H9 (cell line): Measurements from ENCODE around the gene ZNF341. TPM values are rescaled to one million over a fixed set of nuclear protein-coding genes. Genes with fewer than 3 reads are reported as not detected.

Experiments
- DNase-seq: peaks from one replicate; pipeline ENCODE4 v3.0.0-alpha.2; 2017
- H2AFZ ChIP-seq: one replicate; pipeline ENCODE4 v1.6.1; 2013; ENCODE audit warnings: mild to moderate bottlenecking, low read length, control low read depth, moderate library complexity
- H2AK5ac ChIP-seq: 2 replicates; pipeline ENCODE4 v1.6.1; 2013; ENCODE audit warnings: low read length, control low read depth, mixed read lengths; ENCODE audit not compliant: insufficient read length
- H2BK120ac ChIP-seq: one replicate; pipeline ENCODE4 v1.6.1; 2013; ENCODE audit warnings: low read depth, mild to moderate bottlenecking, low read length, control low read depth, inconsistent platforms; ENCODE audit not compliant: poor library complexity, severe bottlenecking
- H2BK12ac ChIP-seq: 2 replicates; pipeline ENCODE4 v1.6.1; 2013; ENCODE audit warnings: low read length, control low read depth, mixed read lengths, low read depth; ENCODE audit not compliant: insufficient read length
- H2BK15ac ChIP-seq: 2 replicates; pipeline ENCODE4 v1.6.1; 2013; ENCODE audit warnings: low read depth, low read length, control low read depth
- H2BK20ac ChIP-seq: one replicate; pipeline ENCODE4 v1.6.1; 2013; ENCODE audit warnings: low read depth, mild to moderate bottlenecking, low read length, control low read depth, inconsistent platforms; ENCODE audit not compliant: poor library complexity, severe bottlenecking
- H2BK5ac ChIP-seq: 2 replicates; pipeline ENCODE4 v1.6.1; 2013; ENCODE audit warnings: low read length, control low read depth, mixed read lengths; ENCODE audit not compliant: insufficient read length
- H3K14ac ChIP-seq: 2 replicates; pipeline ENCODE4 v1.6.1; 2013; ENCODE audit warnings: low read length, control low read depth; ENCODE audit not compliant: insufficient read depth
- H3K18ac ChIP-seq: 2 replicates; pipeline ENCODE4 v1.6.1; 2013; ENCODE audit warnings: low read depth, mild to moderate bottlenecking, mixed read lengths, low read length, control low read depth; ENCODE audit not compliant: insufficient read length
- H3K23ac ChIP-seq: 2 replicates; pipeline ENCODE4 v1.6.1; 2013; ENCODE audit warnings: low read length, control low read depth, mixed read lengths, low read depth; ENCODE audit not compliant: insufficient read length
- H3K23me2 ChIP-seq: 2 replicates; pipeline ENCODE4 v1.6.1; 2013; ENCODE audit warnings: low read depth, mild to moderate bottlenecking, mixed read lengths, low read length, control low read depth; ENCODE audit not compliant: insufficient read length, poor library complexity, severe bottlenecking
- H3K27ac ChIP-seq: 2 replicates; pipeline ENCODE4 v1.5.1; 2013; ENCODE audit warnings: low read length, control low read depth, mixed read lengths, low read depth; ENCODE audit not compliant: insufficient read length
- H3K27me3 ChIP-seq: 2 replicates; pipeline ENCODE4 v1.6.1; 2013; ENCODE audit warnings: low read length, control low read depth, inconsistent platforms; ENCODE audit not compliant: insufficient read depth
- H3K4ac ChIP-seq: 2 replicates; pipeline ENCODE4 v1.6.1; 2013; ENCODE audit warnings: low read depth, mild to moderate bottlenecking, control low read depth, inconsistent platforms, low read length, moderate library complexity
- H3K4me1 ChIP-seq: 2 replicates; pipeline ENCODE4 v1.6.1; 2013; ENCODE audit warnings: low read length, control low read depth, inconsistent platforms; ENCODE audit not compliant: insufficient read depth
- H3K4me2 ChIP-seq: 2 replicates; pipeline ENCODE4 v1.6.1; 2013; ENCODE audit warnings: low read length, control low read depth, mixed read lengths; ENCODE audit not compliant: insufficient read length, insufficient read depth
- H3K56ac ChIP-seq: 2 replicates; pipeline ENCODE4 v1.6.1; 2013; ENCODE audit warnings: low read depth, mild to moderate bottlenecking, mixed read lengths, low read length, control low read depth; ENCODE audit not compliant: insufficient read length
- H3K79me1 ChIP-seq: 2 replicates; pipeline ENCODE4 v1.6.1; 2013; ENCODE audit warnings: low read depth, mild to moderate bottlenecking, moderate library complexity, low read length, control low read depth, inconsistent platforms; ENCODE audit not compliant: insufficient read depth, poor library complexity, severe bottlenecking
- H3K79me2 ChIP-seq: 2 replicates; pipeline ENCODE4 v1.6.1; 2013; ENCODE audit warnings: low read length, control low read depth, inconsistent platforms; ENCODE audit not compliant: insufficient read depth
- H3K9ac ChIP-seq: 2 replicates; pipeline ENCODE4 v1.6.1; 2013; ENCODE audit warnings: low read length, control low read depth, mixed read lengths; ENCODE audit not compliant: insufficient read length; ENCODE audit errors: extremely low read depth
- H3K9me3 ChIP-seq: one replicate; pipeline ENCODE4 v1.6.1; 2013; ENCODE audit warnings: low read depth, low read length, inconsistent platforms; ENCODE audit not compliant: control insufficient read depth
- H3T11ph ChIP-seq: one replicate; pipeline ENCODE4 v1.6.1; 2013; ENCODE audit warnings: mild to moderate bottlenecking, low read length, control low read depth, inconsistent platforms
- H4K20me1 ChIP-seq: one replicate; pipeline ENCODE4 v1.6.1; 2013; ENCODE audit not compliant: control insufficient read depth, insufficient read length, insufficient read depth
- H4K5ac ChIP-seq: 2 replicates; pipeline ENCODE4 v1.6.1; 2013; ENCODE audit warnings: low read depth, mild to moderate bottlenecking, mixed read lengths, low read length, control low read depth; ENCODE audit not compliant: insufficient read length
- H4K8ac ChIP-seq: replicated peaks from 2 replicates; pipeline ENCODE4 v1.6.1; 2013; ENCODE audit warnings: low read length, control low read depth, mixed read lengths, low read depth; ENCODE audit not compliant: insufficient read length
- H4K91ac ChIP-seq: 2 replicates; pipeline ENCODE4 v1.6.1; 2013; ENCODE audit warnings: low read depth, mild to moderate bottlenecking, moderate library complexity, mixed read lengths, low read length, control low read depth; ENCODE audit not compliant: insufficient read length
- H3K27ac Mint-ChIP-seq, 3 experiments: 2 replicates in 2 of 3; 3 replicates in 1 of 3; pipeline ENCODE4 v1.8.0; 2020 to 2021; ENCODE audit warnings: mixed read lengths in 3 of 3, mild to moderate bottlenecking in 1 of 3, moderate library complexity in 1 of 3
- H3K27me3 Mint-ChIP-seq: 2 replicates; pipeline ENCODE4 v1.8.0; 2021; ENCODE audit warnings: low read depth, mild to moderate bottlenecking, moderate library complexity, mixed read lengths
- H3K36me3 Mint-ChIP-seq, 3 experiments: 2 replicates in 2 of 3; 3 replicates in 1 of 3; pipeline ENCODE4 v1.8.0; 2020 to 2021; ENCODE audit warnings: low read depth in 3 of 3, mixed read lengths in 3 of 3; ENCODE audit not compliant: insufficient read depth in 1 of 3
- H3K4me1 Mint-ChIP-seq, 2 experiments: 2 replicates each; pipeline ENCODE4 v1.8.0; 2020; ENCODE audit warnings: mixed read lengths in 2 of 2
- H3K4me3 Mint-ChIP-seq, 2 experiments: 2 replicates in 1 of 2; 3 replicates in 1 of 2; pipeline ENCODE4 v1.8.0; 2020 to 2021; ENCODE audit warnings: mild to moderate bottlenecking in 2 of 2, mixed read lengths in 2 of 2, moderate library complexity in 1 of 2
- H3K9me3 Mint-ChIP-seq, 2 experiments: 2 replicates in 1 of 2; 3 replicates in 1 of 2; pipeline ENCODE4 v1.8.0; 2020; ENCODE audit warnings: mild to moderate bottlenecking in 2 of 2, mixed read lengths in 2 of 2, moderate library complexity in 1 of 2
- WGBS: extraction: QIAGEN DNeasy Blood & Tissue Kit; methylation state at CpG from one replicate; pipeline ENCODE4 v1.1.7; 2013; ENCODE audit warnings: missing lambda C conversion rate, low lambda C conversion rate, mixed read lengths; ENCODE audit not compliant: insufficient read length; ENCODE audit errors: extremely low coverage; 5-methylcytosine and 5-hydroxymethylcytosine counted together
- total RNA-seq: library from RNA; stranded (reverse); gene quantifications from 2 replicates; pipeline ENCODE4 v1.2.1, GENCODE V29; 2021
- TF ChIP-seq, protein P1 (sequence below): fragments of 200-600 bp; sonication (generic); conservative IDR thresholded peaks from 3 replicates; pipeline ENCODE4 v1.8.0; 2021; ENCODE audit warnings: antibody characterized with exemption, mild to moderate bottlenecking

ZNF341 gene
- total RNA-seq, 1 experiment from 2014 or later, result 5.2 TPM

DNA sequence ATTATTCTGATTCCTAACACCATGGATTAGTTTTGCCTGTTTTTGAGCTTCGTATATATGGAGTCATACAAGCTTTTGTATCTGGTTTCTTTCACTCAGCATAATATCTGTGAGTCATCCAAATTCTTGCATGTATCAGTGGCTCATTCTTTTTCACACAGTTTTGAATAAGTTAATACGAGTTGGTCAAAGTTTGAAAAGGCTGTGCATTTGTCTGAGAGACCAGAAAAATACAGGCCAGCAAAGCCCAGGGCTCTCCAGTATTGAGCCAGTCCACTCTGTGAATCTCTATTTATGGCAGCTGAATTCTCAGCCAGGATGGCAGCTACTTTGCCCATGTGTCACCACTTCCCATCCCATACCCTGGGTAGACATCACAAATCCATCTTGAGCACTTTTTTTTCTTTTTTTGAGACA is 72.1 kb downstream of the ZNF341 start:
- Histone ChIP-seq H3K23me2 (no peaks in the 10 kb centered on the region), H3K4me1 (no peaks in the 10 kb centered on the region), H2AFZ (no peak overlapping the region), H3T11ph (no peak overlapping the region), H4K91ac (no peak overlapping the region), H4K5ac (no peak overlapping the region), H4K8ac (no peak overlapping the region), H3K9ac (no peak overlapping the region), H3K56ac (no peak overlapping the region), H2BK5ac (no peak overlapping the region), H2BK20ac (no peak overlapping the region), H2BK120ac (no peak overlapping the region), H3K27ac (no peak overlapping the region), H2AK5ac (no peak overlapping the region), H3K4me2 (no peak overlapping the region), H3K4ac (no peak overlapping the region), H3K23ac (no peak overlapping the region), H2BK12ac (no peak overlapping the region), H3K79me2 (no peaks in the 10 kb centered on the region), H4K20me1 (no peaks in the 10 kb centered on the region), H3K79me1 (no peaks in the 10 kb centered on the region), H3K9me3 (no peaks in the 10 kb centered on the region), H3K14ac (no peak overlapping the region), H3K18ac (no peak overlapping the region), H3K27me3 (no peaks in the 10 kb centered on the region), H2BK15ac (no peak overlapping the region)
- H3K27me3 Mint-ChIP-seq, result no peaks in the 10 kb centered on the region
- no peaks in the 10 kb centered on the region for H3K4me1 Mint-ChIP-seq
- no peaks in the 10 kb centered on the region; a peak in 1 of 5 replicates for H3K9me3 Mint-ChIP-seq
- no peak overlapping the region for H3K4me3 Mint-ChIP-seq
- TF ChIP-seq, protein P1, sequence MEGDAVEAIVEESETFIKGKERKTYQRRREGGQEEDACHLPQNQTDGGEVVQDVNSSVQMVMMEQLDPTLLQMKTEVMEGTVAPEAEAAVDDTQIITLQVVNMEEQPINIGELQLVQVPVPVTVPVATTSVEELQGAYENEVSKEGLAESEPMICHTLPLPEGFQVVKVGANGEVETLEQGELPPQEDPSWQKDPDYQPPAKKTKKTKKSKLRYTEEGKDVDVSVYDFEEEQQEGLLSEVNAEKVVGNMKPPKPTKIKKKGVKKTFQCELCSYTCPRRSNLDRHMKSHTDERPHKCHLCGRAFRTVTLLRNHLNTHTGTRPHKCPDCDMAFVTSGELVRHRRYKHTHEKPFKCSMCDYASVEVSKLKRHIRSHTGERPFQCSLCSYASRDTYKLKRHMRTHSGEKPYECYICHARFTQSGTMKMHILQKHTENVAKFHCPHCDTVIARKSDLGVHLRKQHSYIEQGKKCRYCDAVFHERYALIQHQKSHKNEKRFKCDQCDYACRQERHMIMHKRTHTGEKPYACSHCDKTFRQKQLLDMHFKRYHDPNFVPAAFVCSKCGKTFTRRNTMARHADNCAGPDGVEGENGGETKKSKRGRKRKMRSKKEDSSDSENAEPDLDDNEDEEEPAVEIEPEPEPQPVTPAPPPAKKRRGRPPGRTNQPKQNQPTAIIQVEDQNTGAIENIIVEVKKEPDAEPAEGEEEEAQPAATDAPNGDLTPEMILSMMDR, result no peak
- no peak for DNase-seq
- no peak overlapping the region for H3K27ac Mint-ChIP-seq
- no CpG with 5 or more reads among the region's 2 CpGs for WGBS
- H3K36me3 Mint-ChIP-seq, result no peaks in the 10 kb centered on the region
